Measurements from ENCODE around the gene MID2.
"Not testable (repeated sequence)": the region's sequence is repeated elsewhere in the genome, so short reads cannot be mapped to it uniquely, and the experiment has no call there.

MID2 gene

DNA sequence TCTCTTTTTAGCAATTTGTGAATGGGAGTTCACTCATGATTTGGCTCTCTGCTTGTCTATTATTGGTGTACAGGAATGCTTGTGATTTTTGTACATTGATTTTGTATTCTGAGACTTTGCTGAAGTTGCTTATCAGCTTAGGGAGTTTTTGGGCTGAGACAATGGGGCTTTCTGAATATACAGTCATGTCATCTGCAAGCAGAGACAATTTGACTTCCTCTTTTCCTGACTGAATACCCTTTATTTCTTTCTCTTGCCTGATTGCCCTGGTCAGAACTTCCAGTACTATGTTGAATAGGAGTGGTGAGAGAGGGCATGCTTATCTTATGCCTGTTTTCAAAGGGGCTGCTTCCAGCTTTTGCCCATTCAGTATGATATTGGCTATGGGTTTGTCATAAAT lies 129.7 kb downstream of the MID2 start:
- not testable (repeated sequence) for DNase-seq

- DNase-seq: no peak
These were observed 143.0 kb downstream of the MID2 start for GRCh38 chrX:107968623-107969022.

DNA sequence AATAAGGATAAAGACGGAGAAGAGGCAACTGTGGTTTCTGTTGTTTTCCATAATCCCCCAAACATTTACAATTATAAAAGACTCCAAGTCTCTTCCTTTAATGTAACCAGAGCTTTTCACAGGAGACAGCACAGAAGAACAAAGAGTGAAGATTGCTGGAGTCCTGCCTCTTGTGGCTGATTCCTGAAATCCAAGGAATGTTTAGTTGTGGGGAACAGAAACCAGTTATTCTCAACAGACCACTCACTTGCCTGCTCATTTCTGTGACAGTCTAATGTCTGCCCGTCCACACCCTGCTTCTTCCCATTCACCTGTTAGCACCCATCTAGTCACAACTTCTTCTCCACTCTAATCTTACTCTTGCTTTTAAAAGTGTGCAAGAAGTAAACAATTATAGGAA lies 144.4 kb downstream of the MID2 start:
- no peak for DNase-seq

GRCh38 chrX:107971636-107972035 lies 146.0 kb downstream of the MID2 start:
- DNase-seq: no peak

Data from CD4-positive, alpha-beta T cell treated with Interleukin-15 for 1 hour (primary cell).